Left ventricle myocardium inferior (tissue), 1 donor: Measurements from ENCODE around the gene GNA15. TPM values are rescaled to one million over a fixed set of nuclear protein-coding genes. Genes with fewer than 3 reads are reported as not detected.

Experiments
- DNase-seq: peaks from one replicate; pipeline ENCODE4 v3.0.0-alpha.2; 2020
- H3K27ac ChIP-seq: fragments of 200-600 bp; replicated peaks from 2 replicates; pipeline ENCODE4 v1.8.0; 2021
- H3K27me3 ChIP-seq: fragments of 200-600 bp; 2 replicates; pipeline ENCODE4 v1.8.0; 2021; ENCODE audit warnings: low read depth
- H3K36me3 ChIP-seq: fragments of 200-600 bp; 2 replicates; pipeline ENCODE4 v1.8.0; 2021
- H3K4me1 ChIP-seq: fragments of 200-600 bp; 2 replicates; pipeline ENCODE4 v1.8.0; 2021
- H3K4me3 ChIP-seq: fragments of 200-600 bp; 2 replicates; pipeline ENCODE4 v1.8.0; 2021; ENCODE audit warnings: mild to moderate bottlenecking, moderate library complexity
- H3K9me3 ChIP-seq: fragments of 200-600 bp; replicated peaks from 2 replicates; pipeline ENCODE4 v1.8.0; 2021
- intact Hi-C: fragments of 100-400 bp; cut with micrococcal nuclease; formaldehyde crosslinking; loops from one replicate; pipeline ENCODE4 v1.11.0; 2022
- total RNA-seq: library from RNA; stranded (reverse); fragmentation: NEBNext Ultra II Directional; extraction: Animal tissue kit (Norgen Biotek cat#: 25700); gene quantifications from one replicate; pipeline ENCODE4 v1.2.1, GENCODE V29; 2021
- TF ChIP-seq, protein P1 (sequence below): fragments of 200-600 bp; IDR thresholded peaks from 2 replicates; pipeline ENCODE4 v1.8.0; 2021; ENCODE audit warnings: antibody characterized with exemption, mild to moderate bottlenecking, borderline replicate concordance
- donor health status: DM: no; HTN: yes; CAD: no; lungs with severe emphysema.

Gene GNA15
- total RNA-seq, 1 donor from 2014 or later: 1.2 TPM

DNA sequence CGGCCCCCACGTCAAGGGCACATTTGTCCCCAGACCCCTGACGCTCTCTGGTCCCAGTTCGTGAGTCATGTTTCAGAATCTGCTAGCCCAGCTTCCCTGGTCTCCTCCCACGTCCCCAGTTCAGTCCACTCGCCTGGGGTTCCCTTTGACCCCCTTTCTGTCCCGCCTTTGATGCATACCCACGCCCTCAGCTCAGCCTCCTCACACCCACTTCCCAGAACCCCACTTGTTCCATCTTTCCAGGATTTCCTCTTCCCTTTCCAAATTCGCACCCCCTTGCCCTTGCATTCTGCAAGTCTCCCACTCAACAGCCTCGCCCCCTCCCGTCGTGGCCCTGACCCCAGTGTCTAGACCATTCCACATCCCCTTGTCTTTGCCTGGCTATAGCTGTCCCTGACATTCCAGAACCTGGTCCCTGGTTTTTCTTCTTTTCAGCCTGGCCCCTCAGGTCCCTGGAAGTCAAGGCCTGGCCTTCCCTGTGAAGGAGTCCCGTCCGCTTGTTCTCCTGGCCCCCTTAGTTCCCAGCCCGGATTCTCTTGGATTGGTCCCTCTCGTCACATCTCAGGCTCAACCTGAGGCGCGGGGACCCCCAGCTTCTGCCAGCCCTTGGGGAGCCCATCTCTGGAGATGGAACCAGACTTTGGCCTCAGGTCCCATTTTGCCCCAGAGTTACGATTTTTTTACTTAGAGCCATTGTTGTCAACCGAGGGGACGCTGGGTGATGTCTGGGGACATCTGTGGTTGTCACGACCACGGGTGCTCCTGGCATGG lies 51.2 kb downstream of the GNA15 start:
- no peak for DNase-seq
- Histone ChIP-seq H3K4me3 (peak overlapping the region; percentile 87), H3K9me3 (no peaks in the 10 kb centered on the region), H3K4me1 (peaks cover 44% of the 10 kb centered on the region), H3K27ac (no peak overlapping the region), H3K27me3 (no peaks in the 10 kb centered on the region), H3K36me3 (no peaks in the 10 kb centered on the region)
- intact Hi-C loops: no loop called here
- TF ChIP-seq, protein P1, sequence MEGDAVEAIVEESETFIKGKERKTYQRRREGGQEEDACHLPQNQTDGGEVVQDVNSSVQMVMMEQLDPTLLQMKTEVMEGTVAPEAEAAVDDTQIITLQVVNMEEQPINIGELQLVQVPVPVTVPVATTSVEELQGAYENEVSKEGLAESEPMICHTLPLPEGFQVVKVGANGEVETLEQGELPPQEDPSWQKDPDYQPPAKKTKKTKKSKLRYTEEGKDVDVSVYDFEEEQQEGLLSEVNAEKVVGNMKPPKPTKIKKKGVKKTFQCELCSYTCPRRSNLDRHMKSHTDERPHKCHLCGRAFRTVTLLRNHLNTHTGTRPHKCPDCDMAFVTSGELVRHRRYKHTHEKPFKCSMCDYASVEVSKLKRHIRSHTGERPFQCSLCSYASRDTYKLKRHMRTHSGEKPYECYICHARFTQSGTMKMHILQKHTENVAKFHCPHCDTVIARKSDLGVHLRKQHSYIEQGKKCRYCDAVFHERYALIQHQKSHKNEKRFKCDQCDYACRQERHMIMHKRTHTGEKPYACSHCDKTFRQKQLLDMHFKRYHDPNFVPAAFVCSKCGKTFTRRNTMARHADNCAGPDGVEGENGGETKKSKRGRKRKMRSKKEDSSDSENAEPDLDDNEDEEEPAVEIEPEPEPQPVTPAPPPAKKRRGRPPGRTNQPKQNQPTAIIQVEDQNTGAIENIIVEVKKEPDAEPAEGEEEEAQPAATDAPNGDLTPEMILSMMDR: no peak

DNA sequence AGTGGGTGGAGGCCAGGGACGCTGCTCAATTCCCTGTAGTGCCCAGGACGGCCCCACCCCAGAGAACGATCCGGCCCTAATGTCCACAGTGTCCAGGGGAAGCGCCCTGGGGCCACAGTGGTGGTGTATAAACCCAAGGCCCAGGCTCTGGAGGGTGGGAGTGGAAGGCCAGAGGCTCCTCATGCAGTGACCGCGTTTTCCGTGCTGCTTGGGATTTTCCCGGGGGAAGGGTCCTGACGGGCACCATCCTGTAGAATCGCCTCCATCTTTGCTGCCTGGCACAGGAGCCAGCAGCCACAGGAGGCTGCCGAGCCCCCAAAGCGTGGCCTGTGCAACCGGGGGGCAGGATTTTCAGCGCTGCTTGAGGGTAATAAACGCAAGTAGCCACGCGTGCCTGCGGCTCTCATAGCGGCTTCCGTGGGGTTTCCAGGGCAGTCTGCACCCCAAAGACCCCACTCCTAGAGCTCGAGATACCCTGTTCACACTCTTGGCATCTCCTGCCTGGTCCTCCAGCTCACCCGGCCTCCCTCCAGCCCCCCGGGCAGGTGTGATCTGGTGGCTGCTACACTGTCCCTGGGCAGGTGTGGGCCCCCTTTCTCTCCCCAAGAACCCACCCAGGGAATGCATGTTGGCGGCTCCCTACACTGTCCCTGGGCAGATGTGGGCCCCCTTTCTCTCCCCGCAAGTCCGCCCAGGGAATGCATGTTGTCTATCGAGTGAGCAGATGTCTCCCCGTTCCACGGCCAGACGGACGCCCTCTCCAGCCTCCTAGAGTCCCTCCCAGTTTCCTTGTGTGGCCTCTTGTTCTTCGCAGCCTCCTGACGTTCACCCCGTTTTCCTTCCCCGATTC lies 52.1 kb downstream of the GNA15 start:
- Histone ChIP-seq H3K4me1 (peaks cover 44% of the 10 kb centered on the region), H3K9me3 (no peaks in the 10 kb centered on the region), H3K4me3 (peak overlapping the region; percentile 87), H3K27me3 (no peaks in the 10 kb centered on the region), H3K36me3 (peaks cover 4% of the 10 kb centered on the region), H3K27ac (no peak overlapping the region)
- no peak for DNase-seq
- intact Hi-C loops: no loop called here
- TF ChIP-seq, protein P1: no peak

DNA sequence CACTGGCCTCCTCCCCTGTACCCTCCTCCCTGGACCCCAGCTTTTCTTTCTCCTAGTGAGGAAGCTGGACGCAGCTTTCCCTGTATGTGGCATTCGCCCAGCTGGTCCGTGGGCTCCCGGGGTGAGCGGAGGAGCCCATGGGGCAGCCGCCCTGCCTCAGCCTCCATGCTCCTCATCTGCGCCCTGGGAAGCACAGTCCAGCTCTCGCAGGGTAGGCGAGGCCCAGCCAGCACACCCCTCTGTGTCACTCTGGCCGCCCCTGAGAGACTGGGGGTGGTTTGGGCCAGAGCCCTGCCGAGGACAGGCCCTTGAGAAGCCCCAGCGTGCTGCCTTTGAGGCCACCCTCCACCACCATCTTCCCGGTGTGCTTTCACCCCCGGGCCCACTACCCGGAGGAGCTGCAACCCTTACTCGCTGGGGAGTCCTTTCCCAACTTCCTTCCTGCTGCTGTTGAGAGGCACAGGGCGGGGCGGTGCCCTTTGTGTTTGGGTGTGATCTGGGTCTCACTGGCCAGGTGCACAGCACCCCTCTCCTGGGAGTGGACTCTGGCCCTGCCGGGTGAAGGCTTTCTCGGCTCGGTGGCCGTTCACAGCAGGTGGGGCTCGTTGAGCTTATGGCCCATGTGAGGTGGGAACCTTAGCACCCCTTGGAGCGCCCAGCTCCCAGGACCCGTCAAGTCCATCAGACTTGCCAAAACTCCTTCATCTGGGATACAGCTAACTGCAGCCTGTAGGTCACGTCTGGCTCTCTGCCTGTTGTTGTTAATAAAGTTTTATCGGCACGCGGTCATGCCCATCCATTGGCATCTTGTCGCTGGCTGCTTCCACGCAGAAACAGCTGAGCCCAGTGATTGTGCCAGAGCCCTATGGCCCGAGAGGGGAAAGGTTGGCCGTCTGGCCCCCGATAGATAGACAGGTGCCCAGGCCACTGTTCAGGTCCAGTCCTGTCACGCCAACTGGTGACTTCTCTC lies 53.1 kb downstream of the GNA15 start:
- Histone ChIP-seq H3K4me1 (peaks cover 44% of the 10 kb centered on the region), H3K27ac (no peak overlapping the region), H3K36me3 (peaks cover 14% of the 10 kb centered on the region), H3K27me3 (no peaks in the 10 kb centered on the region), H3K4me3 (no peak overlapping the region), H3K9me3 (no peaks in the 10 kb centered on the region)
- DNase-seq: no peak
- TF ChIP-seq, protein P1: no peak
- intact Hi-C loops: no loop called here

DNA sequence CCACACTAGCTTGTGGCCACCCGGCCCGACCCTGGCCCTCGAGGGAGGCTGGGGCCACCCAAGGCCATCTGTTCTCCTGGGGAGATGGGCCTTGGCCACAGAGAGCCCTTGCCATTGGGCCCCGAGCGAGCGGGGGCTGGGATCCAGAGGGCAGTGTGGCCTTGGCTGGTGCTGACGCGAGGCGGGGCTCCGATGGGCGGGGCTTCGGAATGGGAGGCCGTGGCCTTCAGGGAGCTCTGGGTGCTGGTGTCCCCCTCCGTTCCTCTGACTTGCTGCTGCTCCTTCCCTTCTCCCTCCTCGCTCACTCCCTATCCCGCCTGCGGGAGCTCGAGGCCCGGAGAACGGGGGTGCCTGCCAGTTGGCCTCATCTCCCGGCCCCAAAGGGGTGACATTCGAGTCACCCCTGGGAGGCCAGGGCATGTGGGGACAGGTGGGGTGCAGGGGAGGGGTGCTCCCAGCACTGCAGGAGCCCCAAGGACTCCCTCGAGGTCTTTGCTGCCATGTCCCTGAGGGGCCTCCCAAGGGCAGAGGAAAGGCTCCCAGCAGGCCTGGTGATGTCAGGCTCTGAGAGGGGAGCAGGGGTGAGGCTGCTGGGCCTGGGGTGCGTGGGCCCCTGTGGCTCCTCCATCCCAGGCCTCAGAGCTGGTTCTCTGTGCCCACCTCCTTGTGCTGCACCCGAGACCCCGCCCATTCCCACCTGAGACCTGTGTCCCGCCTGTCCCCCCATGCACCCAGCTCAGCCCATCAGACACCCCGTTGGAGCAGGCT lies 54.1 kb downstream of the GNA15 start:
- TF ChIP-seq, protein P1: no peak
- Histone ChIP-seq H3K27me3 (no peaks in the 10 kb centered on the region), H3K4me1 (peaks cover 42% of the 10 kb centered on the region), H3K9me3 (no peaks in the 10 kb centered on the region), H3K4me3 (no peak overlapping the region), H3K27ac (no peak overlapping the region), H3K36me3 (peaks cover 14% of the 10 kb centered on the region)
- intact Hi-C loops: no loop called here
- no peak for DNase-seq
